MM.1S (cell line): Measurements from ENCODE around the gene PDXK.

Experiments
- CTCF ChIP-seq: fragments of 300-600 bp; sonication (generic); IDR thresholded peaks from 2 replicates; pipeline ENCODE4 v1.5.1; 2016; ENCODE audit warnings: antibody characterized with exemption, low read length, mixed read lengths
- EZH2phosphoT487 ChIP-seq: fragments of 300-600 bp; sonication (generic); IDR thresholded peaks from 2 replicates; pipeline ENCODE4 v1.6.1; 2018; ENCODE audit warnings: antibody characterized with exemption, low read length

GRCh38 chr21:43726686-43727518 lies 8.0 kb downstream of the PDXK start:
- TF ChIP-seq CTCF = no peak
- TF ChIP-seq EZH2phosphoT487 = no peak
